H9 (cell line): ENCODE data around the gene NME2. TPM values are rescaled to one million over a fixed set of nuclear protein-coding genes. Genes with fewer than 3 reads are reported as not detected.

ENCODE experiments used
- DNase-seq: peaks from one replicate; pipeline ENCODE4 v3.0.0-alpha.2; 2017
- H2AFZ ChIP-seq: one replicate; pipeline ENCODE4 v1.6.1; 2013; ENCODE audit warnings: mild to moderate bottlenecking, low read length, control low read depth, moderate library complexity
- H2AK5ac ChIP-seq: 2 replicates; pipeline ENCODE4 v1.6.1; 2013; ENCODE audit warnings: low read length, control low read depth, mixed read lengths; ENCODE audit not compliant: insufficient read length
- H2BK120ac ChIP-seq: one replicate; pipeline ENCODE4 v1.6.1; 2013; ENCODE audit warnings: low read depth, mild to moderate bottlenecking, low read length, control low read depth, inconsistent platforms; ENCODE audit not compliant: poor library complexity, severe bottlenecking
- H2BK12ac ChIP-seq: 2 replicates; pipeline ENCODE4 v1.6.1; 2013; ENCODE audit warnings: low read length, control low read depth, mixed read lengths, low read depth; ENCODE audit not compliant: insufficient read length
- H2BK15ac ChIP-seq: 2 replicates; pipeline ENCODE4 v1.6.1; 2013; ENCODE audit warnings: low read depth, low read length, control low read depth
- H2BK20ac ChIP-seq: one replicate; pipeline ENCODE4 v1.6.1; 2013; ENCODE audit warnings: low read depth, mild to moderate bottlenecking, low read length, control low read depth, inconsistent platforms; ENCODE audit not compliant: poor library complexity, severe bottlenecking
- H2BK5ac ChIP-seq: 2 replicates; pipeline ENCODE4 v1.6.1; 2013; ENCODE audit warnings: low read length, control low read depth, mixed read lengths; ENCODE audit not compliant: insufficient read length
- H3K14ac ChIP-seq: 2 replicates; pipeline ENCODE4 v1.6.1; 2013; ENCODE audit warnings: low read length, control low read depth; ENCODE audit not compliant: insufficient read depth
- H3K18ac ChIP-seq: 2 replicates; pipeline ENCODE4 v1.6.1; 2013; ENCODE audit warnings: low read depth, mild to moderate bottlenecking, mixed read lengths, low read length, control low read depth; ENCODE audit not compliant: insufficient read length
- H3K23ac ChIP-seq: 2 replicates; pipeline ENCODE4 v1.6.1; 2013; ENCODE audit warnings: low read length, control low read depth, mixed read lengths, low read depth; ENCODE audit not compliant: insufficient read length
- H3K23me2 ChIP-seq: 2 replicates; pipeline ENCODE4 v1.6.1; 2013; ENCODE audit warnings: low read depth, mild to moderate bottlenecking, mixed read lengths, low read length, control low read depth; ENCODE audit not compliant: insufficient read length, poor library complexity, severe bottlenecking
- H3K27ac ChIP-seq: 2 replicates; pipeline ENCODE4 v1.5.1; 2013; ENCODE audit warnings: low read length, control low read depth, mixed read lengths, low read depth; ENCODE audit not compliant: insufficient read length
- H3K27me3 ChIP-seq: 2 replicates; pipeline ENCODE4 v1.6.1; 2013; ENCODE audit warnings: low read length, control low read depth, inconsistent platforms; ENCODE audit not compliant: insufficient read depth
- H3K4ac ChIP-seq: 2 replicates; pipeline ENCODE4 v1.6.1; 2013; ENCODE audit warnings: low read depth, mild to moderate bottlenecking, control low read depth, inconsistent platforms, low read length, moderate library complexity
- H3K4me1 ChIP-seq: 2 replicates; pipeline ENCODE4 v1.6.1; 2013; ENCODE audit warnings: low read length, control low read depth, inconsistent platforms; ENCODE audit not compliant: insufficient read depth
- H3K4me2 ChIP-seq: 2 replicates; pipeline ENCODE4 v1.6.1; 2013; ENCODE audit warnings: low read length, control low read depth, mixed read lengths; ENCODE audit not compliant: insufficient read length, insufficient read depth
- H3K56ac ChIP-seq: 2 replicates; pipeline ENCODE4 v1.6.1; 2013; ENCODE audit warnings: low read depth, mild to moderate bottlenecking, mixed read lengths, low read length, control low read depth; ENCODE audit not compliant: insufficient read length
- H3K79me1 ChIP-seq: 2 replicates; pipeline ENCODE4 v1.6.1; 2013; ENCODE audit warnings: low read depth, mild to moderate bottlenecking, moderate library complexity, low read length, control low read depth, inconsistent platforms; ENCODE audit not compliant: insufficient read depth, poor library complexity, severe bottlenecking
- H3K79me2 ChIP-seq: 2 replicates; pipeline ENCODE4 v1.6.1; 2013; ENCODE audit warnings: low read length, control low read depth, inconsistent platforms; ENCODE audit not compliant: insufficient read depth
- H3K9ac ChIP-seq: 2 replicates; pipeline ENCODE4 v1.6.1; 2013; ENCODE audit warnings: low read length, control low read depth, mixed read lengths; ENCODE audit not compliant: insufficient read length; ENCODE audit errors: extremely low read depth
- H3K9me3 ChIP-seq: one replicate; pipeline ENCODE4 v1.6.1; 2013; ENCODE audit warnings: low read depth, low read length, inconsistent platforms; ENCODE audit not compliant: control insufficient read depth
- H3T11ph ChIP-seq: one replicate; pipeline ENCODE4 v1.6.1; 2013; ENCODE audit warnings: mild to moderate bottlenecking, low read length, control low read depth, inconsistent platforms
- H4K20me1 ChIP-seq: one replicate; pipeline ENCODE4 v1.6.1; 2013; ENCODE audit not compliant: control insufficient read depth, insufficient read length, insufficient read depth
- H4K5ac ChIP-seq: 2 replicates; pipeline ENCODE4 v1.6.1; 2013; ENCODE audit warnings: low read depth, mild to moderate bottlenecking, mixed read lengths, low read length, control low read depth; ENCODE audit not compliant: insufficient read length
- H4K8ac ChIP-seq: replicated peaks from 2 replicates; pipeline ENCODE4 v1.6.1; 2013; ENCODE audit warnings: low read length, control low read depth, mixed read lengths, low read depth; ENCODE audit not compliant: insufficient read length
- H4K91ac ChIP-seq: 2 replicates; pipeline ENCODE4 v1.6.1; 2013; ENCODE audit warnings: low read depth, mild to moderate bottlenecking, moderate library complexity, mixed read lengths, low read length, control low read depth; ENCODE audit not compliant: insufficient read length
- H3K27ac Mint-ChIP-seq, 3 experiments: 2 replicates in 2 of 3; 3 replicates in 1 of 3; pipeline ENCODE4 v1.8.0; 2020 to 2021; ENCODE audit warnings: mixed read lengths in 3 of 3, mild to moderate bottlenecking in 1 of 3, moderate library complexity in 1 of 3
- H3K27me3 Mint-ChIP-seq: 2 replicates; pipeline ENCODE4 v1.8.0; 2021; ENCODE audit warnings: low read depth, mild to moderate bottlenecking, moderate library complexity, mixed read lengths
- H3K36me3 Mint-ChIP-seq, 3 experiments: 2 replicates in 2 of 3; 3 replicates in 1 of 3; pipeline ENCODE4 v1.8.0; 2020 to 2021; ENCODE audit warnings: low read depth in 3 of 3, mixed read lengths in 3 of 3; ENCODE audit not compliant: insufficient read depth in 1 of 3
- H3K4me1 Mint-ChIP-seq, 2 experiments: 2 replicates each; pipeline ENCODE4 v1.8.0; 2020; ENCODE audit warnings: mixed read lengths in 2 of 2
- H3K4me3 Mint-ChIP-seq, 2 experiments: 2 replicates in 1 of 2; 3 replicates in 1 of 2; pipeline ENCODE4 v1.8.0; 2020 to 2021; ENCODE audit warnings: mild to moderate bottlenecking in 2 of 2, mixed read lengths in 2 of 2, moderate library complexity in 1 of 2
- H3K9me3 Mint-ChIP-seq, 2 experiments: 2 replicates in 1 of 2; 3 replicates in 1 of 2; pipeline ENCODE4 v1.8.0; 2020; ENCODE audit warnings: mild to moderate bottlenecking in 2 of 2, mixed read lengths in 2 of 2, moderate library complexity in 1 of 2
- CTCF ChIP-seq: fragments of 200-600 bp; sonication (generic); conservative IDR thresholded peaks from 3 replicates; pipeline ENCODE4 v1.8.0; 2021; ENCODE audit warnings: antibody characterized with exemption, mild to moderate bottlenecking
- WGBS: extraction: QIAGEN DNeasy Blood & Tissue Kit; methylation state at CpG from one replicate; pipeline ENCODE4 v1.1.7; 2013; ENCODE audit warnings: missing lambda C conversion rate, low lambda C conversion rate, mixed read lengths; ENCODE audit not compliant: insufficient read length; ENCODE audit errors: extremely low coverage; 5-methylcytosine and 5-hydroxymethylcytosine counted together
- total RNA-seq: library from RNA; stranded (reverse); gene quantifications from 2 replicates; pipeline ENCODE4 v1.2.1, GENCODE V29; 2021

NME2 gene
- total RNA-seq, 1 experiment from 2014 or later = 819 TPM

GRCh38 chr17:51188271-51188833, 22.1 kb downstream of the NME2 start:
- Histone ChIP-seq H2BK5ac (no peak overlapping the region), H3K4me1 (no peaks in the 10 kb centered on the region), H3K4ac (no peak overlapping the region), H3K9ac (no peak overlapping the region), H3K9me3 (no peaks in the 10 kb centered on the region), H3K4me2 (no peak overlapping the region), H4K5ac (no peak overlapping the region), H3K23ac (no peak overlapping the region), H2BK12ac (no peak overlapping the region), H3K14ac (no peak overlapping the region), H3K79me1 (no peaks in the 10 kb centered on the region), H3K27me3 (no peaks in the 10 kb centered on the region), H2AFZ (no peak overlapping the region), H4K8ac (no peak overlapping the region), H2BK20ac (no peak overlapping the region), H3K27ac (no peak overlapping the region), H4K20me1 (no peaks in the 10 kb centered on the region), H3K79me2 (no peaks in the 10 kb centered on the region), H3K18ac (no peak overlapping the region), H3K56ac (no peak overlapping the region), H3T11ph (no peak overlapping the region), H2AK5ac (no peak overlapping the region), H3K23me2 (no peaks in the 10 kb centered on the region), H2BK15ac (no peak overlapping the region), H4K91ac (no peak overlapping the region), H2BK120ac (no peak overlapping the region)
- no peak for DNase-seq
- Mint-ChIP-seq H3K36me3 (peaks cover 23 to 79% (median 75%) of the 10 kb centered on the region in 3 experiments; a peak in 6 of 7 replicates), H3K9me3 (no peaks in the 10 kb centered on the region), H3K4me1 (no peaks in the 10 kb centered on the region), H3K27ac (peak overlapping the region in 1 of 3 experiments; percentile 53; a peak in 1 of 7 replicates), H3K4me3 (no peak overlapping the region), H3K27me3 (no peaks in the 10 kb centered on the region)
- no peak for TF ChIP-seq CTCF
- WGBS = no CpG with 5 or more reads among the region's 9 CpGs
